Measurements from ENCODE around the gene ABLIM3.

DNA sequence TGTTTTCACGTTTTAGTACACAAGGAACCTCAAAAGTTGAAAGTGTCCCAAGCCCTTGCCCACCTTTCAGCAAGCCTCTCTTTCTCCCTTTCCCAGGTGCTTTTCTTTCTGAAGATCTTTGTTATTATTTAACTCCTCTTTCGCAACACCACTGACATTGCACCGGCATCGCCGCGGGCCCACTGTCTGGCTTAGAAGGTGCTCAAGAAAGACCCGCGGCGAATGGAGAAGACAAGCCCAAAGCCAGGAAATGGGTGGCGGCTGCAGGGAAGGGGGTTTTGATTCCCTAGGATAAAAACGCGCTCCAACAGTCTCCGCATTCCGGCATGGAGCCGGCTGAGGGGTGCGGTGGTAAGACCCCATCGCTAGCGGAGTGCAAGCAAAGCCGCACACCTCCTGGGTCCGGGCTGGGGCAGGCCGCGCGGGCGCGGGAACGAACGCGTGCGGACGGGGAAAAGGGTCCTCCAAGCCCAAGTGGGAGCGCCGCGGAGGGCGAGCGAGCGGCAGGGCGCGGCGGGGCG lies 130.0 kb downstream of the ABLIM3 start:
- TF ChIP-seq, protein P1, sequence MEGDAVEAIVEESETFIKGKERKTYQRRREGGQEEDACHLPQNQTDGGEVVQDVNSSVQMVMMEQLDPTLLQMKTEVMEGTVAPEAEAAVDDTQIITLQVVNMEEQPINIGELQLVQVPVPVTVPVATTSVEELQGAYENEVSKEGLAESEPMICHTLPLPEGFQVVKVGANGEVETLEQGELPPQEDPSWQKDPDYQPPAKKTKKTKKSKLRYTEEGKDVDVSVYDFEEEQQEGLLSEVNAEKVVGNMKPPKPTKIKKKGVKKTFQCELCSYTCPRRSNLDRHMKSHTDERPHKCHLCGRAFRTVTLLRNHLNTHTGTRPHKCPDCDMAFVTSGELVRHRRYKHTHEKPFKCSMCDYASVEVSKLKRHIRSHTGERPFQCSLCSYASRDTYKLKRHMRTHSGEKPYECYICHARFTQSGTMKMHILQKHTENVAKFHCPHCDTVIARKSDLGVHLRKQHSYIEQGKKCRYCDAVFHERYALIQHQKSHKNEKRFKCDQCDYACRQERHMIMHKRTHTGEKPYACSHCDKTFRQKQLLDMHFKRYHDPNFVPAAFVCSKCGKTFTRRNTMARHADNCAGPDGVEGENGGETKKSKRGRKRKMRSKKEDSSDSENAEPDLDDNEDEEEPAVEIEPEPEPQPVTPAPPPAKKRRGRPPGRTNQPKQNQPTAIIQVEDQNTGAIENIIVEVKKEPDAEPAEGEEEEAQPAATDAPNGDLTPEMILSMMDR (IDR thresholded peaks at IDR 0.05) = no peak
- no peak for TF ChIP-seq POLR2A (IDR thresholded peaks at IDR 0.05)

All from Peyer's patch (tissue), 4 donors.